ENCODE results near the gene PROM1.
A peak's percentile ranks its signal among the peaks of the same experiment; 100 is the strongest.

PROM1 gene

DNA sequence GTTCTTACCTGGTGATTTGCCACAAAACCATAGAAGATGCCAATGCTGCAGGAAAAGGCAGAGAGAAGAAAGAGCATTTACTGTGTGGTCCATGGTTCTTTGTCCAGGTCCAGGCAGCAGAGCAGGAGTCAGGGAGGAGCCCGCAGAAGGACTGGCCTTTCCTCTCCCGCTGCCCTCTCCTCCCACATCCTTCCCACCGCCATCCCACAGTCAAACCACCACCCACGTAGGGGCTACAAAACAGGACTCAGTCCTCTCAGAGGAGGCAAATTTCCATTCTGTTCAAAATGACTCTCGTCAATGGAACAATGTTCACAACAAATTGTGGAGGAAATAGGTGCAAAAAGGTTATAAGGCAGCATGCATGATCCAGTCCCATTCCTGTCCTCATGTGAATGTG lies 58.6 kb downstream of the PROM1 start:
- DNase-seq = no peak

DNA sequence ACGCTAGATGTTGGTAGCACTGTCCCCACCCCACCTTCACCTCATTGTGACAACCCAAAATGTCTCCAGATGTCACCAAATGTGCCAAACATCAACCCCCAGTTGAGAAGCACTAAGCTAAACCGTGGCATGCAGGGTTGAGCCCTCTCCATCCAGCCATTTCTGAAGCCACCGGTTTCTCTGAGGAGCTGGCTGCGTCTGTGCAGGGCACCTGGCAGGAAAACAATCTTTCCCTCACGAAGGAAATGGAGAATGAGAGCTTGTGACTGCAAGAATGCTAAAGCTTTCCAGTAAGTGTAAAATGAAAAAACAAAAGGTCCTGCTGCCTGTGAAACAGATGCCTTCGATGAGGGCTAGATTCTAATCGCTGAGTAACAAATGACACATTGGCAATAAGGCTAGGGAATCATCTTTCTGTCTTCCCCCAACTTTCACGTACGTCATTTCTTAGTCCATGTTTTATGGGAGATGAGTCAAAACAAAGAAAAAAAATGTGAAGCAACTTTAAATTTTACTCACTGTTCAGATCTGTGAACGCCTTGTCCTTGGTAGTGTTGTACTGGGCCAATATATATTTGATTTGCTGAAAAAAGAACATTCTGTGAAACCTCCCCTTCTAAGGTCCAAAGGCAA lies 59.9 kb downstream of the PROM1 start:
- DNase-seq = no peak

DNA sequence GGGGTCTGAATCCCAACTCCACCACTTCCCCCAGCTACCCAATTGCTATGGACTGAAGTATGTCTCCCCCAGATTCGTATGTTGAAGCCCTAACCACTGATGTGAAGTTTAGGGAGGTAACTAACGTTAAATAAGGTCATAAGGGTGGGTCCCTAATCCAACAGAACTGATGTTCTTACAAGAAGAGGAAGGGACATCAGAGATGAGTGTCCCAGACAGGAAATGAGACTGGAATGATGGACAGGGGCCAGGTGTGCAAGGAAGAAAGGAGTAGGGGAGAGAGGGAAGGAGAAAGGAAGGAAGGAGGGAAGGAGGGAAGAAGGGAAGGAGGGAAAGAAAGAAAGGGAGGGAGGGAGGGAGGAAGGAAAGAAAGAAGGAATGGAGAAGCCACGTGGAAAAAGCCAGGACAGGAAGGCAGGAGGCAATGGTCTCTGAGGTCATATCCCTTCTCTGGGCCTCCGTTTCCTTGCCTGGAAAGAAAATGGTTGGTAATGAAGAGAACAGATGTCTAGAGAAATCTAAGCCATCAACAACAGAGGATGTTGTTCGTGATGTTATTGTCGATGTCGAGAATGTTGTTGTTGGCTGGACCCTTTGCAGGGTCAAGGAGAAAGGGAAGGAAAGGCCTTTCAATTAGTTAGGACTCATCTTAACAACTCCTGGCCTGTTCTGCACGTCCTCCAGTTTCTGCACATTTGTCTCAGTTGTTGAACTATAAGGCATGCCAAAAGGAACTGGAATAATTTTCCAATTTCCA lies 61.8 kb downstream of the PROM1 start:
- DNase-seq = no peak

DNA sequence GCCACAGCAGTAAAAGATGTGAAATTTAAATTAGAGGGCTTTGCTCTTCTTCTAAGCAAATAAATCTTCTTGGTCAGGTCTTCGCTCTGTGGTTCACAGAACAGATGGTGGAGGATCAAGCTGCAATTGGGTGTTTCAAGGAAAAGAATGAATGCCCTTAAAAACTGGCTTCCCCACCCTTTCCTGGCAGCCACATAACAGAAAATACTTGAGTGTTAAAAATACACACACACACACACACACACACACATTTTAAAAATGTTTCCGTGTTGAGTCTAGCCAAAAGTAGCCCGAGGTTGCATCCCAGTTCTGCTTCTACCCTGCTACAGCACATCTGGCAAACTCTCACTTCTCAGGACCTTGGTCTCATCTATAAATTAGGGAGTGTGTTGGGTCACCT lies 64.2 kb downstream of the PROM1 start:
- no peak for DNase-seq

DNA sequence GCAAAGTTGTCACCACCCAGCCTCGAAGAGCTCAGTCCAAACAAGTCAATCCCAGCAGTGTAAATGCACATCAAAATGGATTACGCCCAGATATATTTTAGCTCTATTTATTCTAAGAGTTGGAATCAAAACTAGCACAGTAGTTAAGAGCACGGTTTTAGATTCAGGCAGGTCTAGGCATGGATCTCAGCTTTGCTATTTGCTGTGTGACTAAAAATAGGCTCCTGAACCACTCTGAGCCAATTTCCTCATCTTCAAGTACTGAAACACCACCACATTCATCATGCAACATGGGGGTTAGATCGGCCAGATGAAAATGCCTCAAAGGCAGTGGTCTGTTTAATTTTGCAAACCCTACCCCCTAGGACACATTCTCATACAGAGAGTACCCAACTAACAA lies 65.0 kb downstream of the PROM1 start:
- no peak for DNase-seq

DNA sequence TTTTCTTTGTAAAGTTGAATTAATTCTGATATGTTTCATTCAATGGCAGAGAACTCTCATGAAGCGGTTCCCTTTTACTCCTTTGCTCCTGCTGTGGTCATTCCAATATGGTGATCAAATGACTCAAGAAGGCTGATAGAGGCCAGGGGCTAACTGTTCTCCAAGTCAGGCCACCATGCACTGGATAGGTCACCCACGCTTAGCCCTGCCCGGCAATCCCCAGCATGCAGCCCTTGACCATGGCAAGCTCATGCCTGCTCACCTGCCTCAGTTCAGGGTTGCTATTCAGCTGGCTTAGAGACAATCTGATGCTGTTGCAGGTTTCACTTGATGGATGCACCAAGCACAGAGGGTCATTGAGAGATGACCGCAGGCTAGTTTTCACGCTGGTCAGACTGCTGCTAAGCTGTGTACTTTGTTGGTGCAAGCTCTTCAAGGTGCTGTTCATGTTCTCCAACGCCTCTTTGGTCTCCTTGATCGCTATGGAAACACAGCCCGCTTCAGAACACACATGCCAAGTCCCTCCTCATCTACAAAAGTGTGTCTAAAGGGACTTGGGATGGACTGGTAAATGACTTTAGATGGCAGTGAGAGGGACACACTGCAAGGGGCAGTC lies 65.7 kb downstream of the PROM1 start:
- no peak for DNase-seq

DNA sequence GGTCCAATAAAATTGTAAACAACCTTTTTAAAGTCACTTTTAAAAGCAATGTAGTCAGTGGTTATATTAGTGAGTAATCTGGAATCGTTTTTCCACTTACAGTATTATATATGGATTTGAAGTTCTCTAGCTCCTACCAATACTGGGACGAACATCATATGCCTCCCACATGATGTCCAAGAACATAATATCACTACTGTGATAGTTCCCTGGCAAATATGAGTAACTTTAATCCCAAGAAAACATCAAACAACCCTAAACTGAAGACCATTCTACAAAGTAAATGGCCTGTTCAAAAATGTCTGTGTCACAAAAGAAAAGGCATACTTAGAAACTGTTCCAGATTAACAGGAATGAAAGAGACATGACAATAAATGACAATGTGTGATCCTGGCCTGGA lies 67.3 kb downstream of the PROM1 start:
- DNase-seq = no peak

DNA sequence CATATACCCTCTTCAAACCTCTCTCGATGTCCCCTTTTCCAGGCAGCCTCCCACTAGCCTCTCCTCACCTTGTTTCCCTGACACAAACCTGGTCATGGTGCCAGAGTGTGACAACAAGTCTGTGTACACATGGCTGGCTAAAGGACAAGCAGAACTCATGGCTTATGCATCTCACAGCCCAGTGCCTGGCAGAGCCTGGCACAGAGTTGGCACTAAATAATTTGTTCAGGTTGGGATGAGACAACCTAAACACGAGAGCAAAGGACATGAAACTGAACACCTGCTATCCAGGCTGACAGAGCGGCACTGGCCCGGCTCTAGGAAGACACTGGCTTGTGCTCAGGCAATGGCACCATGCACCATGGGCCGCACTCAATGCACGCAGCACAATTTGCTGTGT lies 72.7 kb downstream of the PROM1 start:
- no peak for DNase-seq

DNA sequence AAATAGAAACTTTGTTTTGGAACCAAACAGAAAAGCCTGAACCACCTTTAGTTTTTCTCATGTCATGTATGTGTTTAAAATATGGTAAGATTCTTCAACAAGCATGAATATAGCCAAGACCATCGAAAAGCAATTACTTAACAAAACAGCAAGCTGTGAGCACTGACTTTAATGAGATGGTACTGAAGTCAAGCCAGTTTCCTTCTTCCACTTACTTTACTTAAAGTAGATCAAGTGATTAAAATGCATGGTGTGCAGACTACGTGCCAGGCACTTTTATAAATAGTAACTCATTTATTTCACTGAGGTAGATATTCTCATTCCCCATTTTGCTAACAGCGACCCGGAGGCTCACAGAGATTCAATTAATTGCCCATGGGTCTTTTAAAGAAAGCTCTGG lies 74.7 kb downstream of the PROM1 start:
- no peak for DNase-seq

DNA sequence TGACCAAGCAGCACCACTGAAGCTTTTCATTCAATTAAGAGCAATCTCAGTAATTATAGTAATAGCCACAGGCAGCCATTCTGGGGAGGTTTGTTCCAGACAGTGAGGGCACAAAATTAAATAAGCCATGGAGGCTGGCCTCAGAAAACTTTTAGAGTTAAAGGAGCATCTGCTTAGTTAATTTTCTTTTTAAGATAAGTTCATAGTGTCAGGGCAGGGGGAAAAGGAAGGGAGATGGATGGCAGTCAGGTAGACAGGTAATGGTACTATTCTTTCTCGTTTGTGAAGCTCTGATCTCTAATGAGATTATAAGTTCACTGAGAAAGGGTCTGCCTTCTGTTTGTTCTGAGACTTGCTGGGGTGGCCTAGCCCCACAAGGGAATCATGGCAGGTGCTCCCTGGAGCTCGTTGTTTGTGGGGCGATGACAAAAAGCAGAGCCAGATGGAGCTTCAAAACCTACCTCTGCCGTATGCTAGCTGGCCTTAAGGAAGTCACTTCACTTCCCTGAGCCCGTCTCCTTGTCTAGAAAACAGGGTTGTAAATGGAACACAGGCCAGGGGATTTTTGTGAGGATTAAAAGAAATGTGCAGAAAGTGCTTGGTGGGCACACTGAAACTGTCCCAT lies 76.2 kb downstream of the PROM1 start:
- DNase-seq = no peak

DNA sequence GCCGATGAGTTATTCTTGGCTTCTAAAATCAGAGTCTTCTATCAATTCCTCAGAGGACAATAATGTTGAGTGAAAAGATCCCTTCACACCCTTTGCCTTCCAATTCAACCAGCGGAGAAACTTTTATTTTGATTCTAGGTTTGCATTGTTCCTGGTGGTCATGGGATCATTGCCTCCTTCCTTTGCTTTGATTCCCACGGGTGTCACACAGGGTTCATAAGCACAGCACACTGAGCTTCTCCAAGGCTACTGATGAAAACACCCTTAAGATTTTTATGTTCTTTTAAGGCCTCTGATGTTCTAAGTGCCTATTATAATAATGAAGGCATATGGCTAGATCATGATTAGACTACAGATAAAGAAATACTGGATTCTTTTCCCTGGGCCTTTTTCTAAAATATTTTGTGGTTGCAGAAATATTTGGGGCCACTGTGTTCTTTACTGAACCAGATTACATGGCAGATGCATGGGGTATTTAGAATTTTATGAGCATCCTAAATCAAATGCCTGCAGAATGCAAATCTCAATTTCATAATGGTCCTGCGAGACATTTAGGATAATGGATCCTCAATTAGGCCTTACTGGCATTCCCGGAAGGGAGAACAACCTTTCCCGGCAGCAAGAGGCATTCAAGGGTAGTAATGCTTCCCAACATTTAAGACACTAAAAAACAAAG lies 76.9 kb downstream of the PROM1 start:
- DNase-seq = no peak

DNA sequence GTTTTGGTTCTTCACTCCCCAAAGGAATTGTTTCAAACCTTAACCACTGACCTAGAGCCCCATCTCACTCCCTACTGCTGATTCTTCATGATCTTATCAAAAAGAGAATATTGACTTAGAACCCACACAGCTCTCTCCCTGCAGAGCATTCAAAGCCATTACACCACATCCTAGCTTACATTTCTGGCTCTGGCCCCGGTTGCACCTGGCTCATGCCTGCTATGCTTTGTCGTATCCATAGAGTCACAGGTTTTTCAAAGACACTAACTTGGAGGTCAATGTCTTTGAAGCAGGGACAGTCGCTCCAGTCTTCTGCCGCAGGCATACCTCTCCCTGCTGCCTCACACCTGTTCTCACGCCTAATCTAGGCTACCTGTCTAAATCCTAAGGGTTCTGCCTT lies 78.1 kb downstream of the PROM1 start:
- no peak for DNase-seq

DNA sequence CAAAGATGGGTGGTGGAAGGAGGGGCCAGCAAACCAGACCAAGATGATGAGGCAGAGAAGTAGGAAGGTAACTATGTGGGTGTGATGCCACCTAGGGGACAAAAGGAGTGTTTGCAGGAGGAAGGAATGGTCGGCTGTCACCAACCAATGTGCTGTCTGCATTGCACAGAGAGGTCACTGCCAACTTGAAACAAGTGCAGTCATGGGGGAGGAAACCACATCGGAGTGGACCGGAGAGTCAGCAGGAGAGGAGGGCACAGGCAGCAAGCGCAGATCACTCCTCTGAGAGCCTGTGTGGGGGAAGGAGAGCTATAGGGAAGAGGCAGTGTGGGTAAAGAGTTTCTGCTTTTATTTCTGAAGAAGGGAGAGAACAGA lies 82.4 kb downstream of the PROM1 start:
- DNase-seq = peak; percentile 70

DNA sequence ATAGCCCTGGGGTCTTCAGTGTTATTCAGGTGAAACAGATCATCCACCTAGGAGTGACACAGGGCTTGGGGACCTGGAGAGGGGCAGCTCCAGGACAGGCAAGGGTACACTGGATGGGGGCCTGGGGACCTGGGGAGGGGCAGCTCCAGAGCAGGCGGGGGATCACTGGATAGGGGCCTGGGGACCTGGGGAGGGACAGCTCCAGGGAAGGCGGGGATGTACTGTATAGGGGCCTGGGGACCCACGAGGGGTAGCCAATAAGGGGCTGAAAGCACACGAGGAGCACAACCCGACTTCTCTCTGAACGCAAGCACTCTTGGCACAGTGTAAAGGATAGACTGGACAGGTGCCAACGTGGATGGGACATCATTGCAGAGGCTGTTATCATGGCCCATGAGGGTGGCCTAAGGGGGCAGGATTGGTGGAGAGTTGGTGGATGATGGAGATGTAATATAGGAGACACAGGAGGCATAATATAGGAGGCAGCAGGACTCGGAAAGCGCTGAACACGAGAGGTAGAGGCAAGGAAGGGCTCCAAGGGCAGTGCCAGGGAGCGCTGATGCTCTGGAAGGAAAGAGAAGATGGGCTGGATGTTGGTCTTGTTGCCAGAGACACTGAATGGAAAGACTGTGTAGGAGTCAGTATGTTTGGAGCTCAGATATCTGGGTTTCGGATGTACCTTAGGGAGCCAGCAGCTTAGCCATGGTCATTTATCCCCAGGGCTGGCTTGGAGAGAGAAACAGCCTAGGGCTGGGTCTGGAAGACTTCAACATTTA lies 82.9 kb downstream of the PROM1 start:
- DNase-seq = no peak

DNA sequence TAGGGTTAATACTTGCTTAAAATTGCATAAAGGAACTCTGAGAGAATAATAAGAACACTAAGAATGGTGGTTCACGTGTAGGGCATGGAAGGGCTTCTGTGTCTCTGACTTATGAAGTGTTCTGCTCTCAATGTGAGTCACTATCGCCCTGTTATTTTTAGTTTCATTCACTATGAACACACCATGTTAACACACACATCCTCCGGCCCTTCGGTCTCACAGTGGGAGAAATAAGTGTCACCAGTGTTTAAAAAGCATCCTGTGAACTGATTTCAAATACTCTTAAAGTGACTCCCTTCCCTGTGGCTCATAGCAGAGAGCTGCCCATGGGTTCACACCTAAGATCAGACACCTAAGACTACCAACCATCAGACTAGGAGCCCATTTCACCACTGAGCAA lies 87.0 kb downstream of the PROM1 start:
- DNase-seq = no peak

DNA sequence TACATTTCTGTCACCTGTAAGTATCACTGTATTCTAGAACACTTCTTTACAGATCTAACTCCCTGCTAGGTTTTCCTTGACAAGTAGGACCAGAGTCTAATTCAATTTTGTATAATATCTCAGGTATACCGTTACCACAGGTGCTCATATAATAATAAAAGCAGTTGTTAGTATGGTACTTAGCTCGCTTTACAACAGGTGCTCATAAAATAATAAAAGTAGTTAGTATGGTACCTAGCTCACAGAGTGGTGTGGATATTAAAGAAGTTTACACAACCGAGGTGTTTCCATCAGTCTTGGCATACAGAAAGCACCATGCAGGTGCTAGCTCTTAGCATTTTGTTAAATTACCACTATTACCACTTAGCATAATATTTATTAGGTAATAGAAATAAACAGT lies 88.0 kb downstream of the PROM1 start:
- no peak for DNase-seq

DNA sequence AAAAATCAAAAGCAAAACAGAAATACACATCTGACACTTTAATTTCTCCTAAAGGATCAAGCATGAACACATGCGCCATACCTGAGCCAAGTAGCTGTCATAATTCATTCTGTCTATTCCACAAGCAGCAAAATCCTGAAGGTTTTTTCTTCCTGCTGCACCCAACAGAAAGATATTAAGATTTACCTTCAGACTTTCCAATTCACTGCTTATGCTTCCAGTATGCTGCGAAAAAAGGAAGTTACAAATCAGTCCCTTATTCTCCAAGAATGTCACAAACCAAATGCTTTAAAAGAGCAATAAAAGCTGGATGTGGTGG lies 91.7 kb downstream of the PROM1 start:
- DNase-seq = no peak

DNA sequence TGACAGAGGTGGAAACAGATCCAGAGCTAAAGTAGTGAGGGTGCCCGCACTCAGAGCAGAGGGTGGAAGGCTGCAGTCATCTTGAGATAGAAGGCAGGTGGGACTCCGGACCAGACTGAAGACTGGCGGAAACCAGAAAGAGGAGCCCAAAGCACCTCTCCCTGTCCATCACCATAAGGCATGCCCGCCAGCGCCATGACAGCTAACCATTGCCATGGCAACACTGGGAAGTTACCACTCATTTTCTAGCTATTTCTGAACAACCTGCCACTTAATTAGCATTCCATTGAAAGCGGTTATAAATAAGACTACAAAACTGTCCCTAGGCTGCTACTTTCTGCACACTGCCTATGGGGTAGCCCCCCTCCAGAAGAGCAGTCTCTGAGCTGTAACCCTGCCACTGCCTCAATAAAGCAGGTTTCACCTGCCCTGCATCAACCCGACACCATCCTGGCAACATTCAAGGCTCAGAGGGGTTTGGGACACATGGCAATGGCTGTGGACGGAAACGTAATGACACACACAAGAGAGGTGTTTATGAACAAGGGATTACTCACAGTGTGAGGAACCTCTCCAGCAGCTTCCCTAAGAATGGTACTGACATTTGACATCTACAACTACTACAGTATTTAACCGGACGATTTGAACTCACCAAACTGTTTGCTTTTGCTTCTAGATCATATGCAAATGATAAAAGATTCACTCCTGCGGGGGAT lies 93.1 kb downstream of the PROM1 start:
- no peak for DNase-seq

DNA sequence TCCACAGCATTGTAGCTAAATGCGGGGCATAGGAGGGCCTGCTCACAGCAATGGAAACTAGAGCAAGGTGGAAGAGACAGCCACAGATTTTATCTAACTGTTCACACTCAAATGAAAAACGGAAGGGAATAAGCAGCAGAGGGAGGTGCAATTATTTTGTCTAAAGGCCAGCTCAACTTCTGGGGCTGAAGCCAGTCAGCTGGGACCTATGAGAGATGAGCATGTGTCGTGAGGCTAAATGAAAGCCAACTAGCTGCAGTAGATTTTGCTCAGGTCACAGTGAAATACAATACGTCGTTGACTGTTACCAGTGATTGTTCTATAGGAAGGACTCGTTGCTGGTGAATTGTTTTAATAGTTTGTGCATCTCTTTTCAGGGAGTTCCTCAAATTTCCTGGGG lies 94.4 kb downstream of the PROM1 start:
- no peak for DNase-seq

DNA sequence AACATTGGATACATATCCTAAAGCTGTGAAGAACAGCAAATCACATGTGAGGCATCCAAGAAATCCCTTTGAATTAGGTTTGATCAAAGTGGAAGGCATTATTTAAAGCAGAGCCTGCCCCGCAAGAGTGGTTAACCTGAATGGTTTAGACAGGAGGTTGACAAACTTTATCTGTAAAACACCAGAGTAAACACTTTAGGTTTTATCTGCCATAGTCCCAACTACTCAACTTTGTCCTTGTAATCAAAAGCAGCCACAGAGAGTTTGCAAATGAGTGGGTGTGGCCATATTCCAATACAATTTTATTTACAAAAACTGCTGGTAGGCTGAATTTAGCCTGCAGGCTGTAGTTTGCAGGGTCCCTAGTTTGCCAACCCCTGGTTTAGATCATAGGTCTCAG lies 95.6 kb downstream of the PROM1 start:
- DNase-seq = no peak

DNA sequence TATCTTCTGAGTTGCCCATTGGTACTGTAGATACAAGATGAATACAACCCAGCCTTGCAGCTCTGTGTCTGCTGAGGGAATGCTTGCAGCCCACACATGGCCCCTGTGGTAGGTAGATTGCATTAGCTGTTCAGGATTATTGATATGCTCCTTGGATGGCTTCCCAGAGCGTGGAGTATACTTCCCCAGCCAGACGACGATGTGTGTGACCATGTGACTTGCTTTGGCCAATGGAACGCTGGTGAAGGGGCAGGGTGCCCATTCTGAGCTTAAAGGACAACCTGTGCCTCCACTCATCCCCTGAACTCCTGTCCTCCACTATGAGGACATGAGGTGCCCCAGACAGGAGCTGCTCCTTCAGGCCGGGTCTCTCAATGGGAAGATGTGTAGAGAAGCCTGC lies 96.9 kb downstream of the PROM1 start:
- no peak for DNase-seq

DNA sequence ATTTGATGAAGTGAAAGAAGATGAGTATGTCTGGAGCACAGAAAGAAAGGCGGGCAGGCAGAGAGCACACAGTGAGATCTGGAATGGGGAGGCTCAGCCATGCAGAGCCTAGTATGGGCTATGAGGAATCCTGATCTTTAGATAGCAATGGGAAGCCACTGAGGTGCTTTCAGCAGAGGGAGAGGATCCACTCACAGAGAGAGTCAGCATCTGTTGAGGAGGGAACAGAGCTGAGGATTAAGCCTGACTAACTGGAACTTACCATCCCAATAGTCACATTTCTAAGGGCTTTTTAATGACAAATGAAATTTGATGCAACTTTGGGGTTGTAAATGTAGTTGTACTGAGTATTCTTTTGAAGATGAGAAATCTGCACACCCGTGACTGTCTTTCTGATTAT lies 100.2 kb downstream of the PROM1 start:
- DNase-seq = no peak

All from midbrain (tissue), 1 donor.